Testis (tissue), 3 donors: Measurements from ENCODE around the gene RNMT. TPM values are rescaled to one million over a fixed set of nuclear protein-coding genes. Genes with fewer than 3 reads are reported as not detected.

Experiments
- DNase-seq: peaks from one replicate; pipeline ENCODE4 v3.0.0-alpha.2; 2019
- H3K27ac ChIP-seq, 2 donors: fragments of 200-600 bp; sonication (generic); one replicate each; pipeline ENCODE4 v1.5.1; 2019
- H3K27me3 ChIP-seq: fragments of 200-600 bp; sonication (generic); one replicate; pipeline ENCODE4 v1.5.1; 2019
- H3K36me3 ChIP-seq: fragments of 200-600 bp; sonication (generic); one replicate; pipeline ENCODE4 v1.5.1; 2017; ENCODE audit warnings: low read depth; ENCODE audit errors: missing control alignments
- H3K4me1 ChIP-seq: fragments of 200-600 bp; sonication (generic); one replicate; pipeline ENCODE4 v1.5.1; 2019
- H3K4me3 ChIP-seq, 2 donors: fragments of 200-600 bp; sonication (generic); one replicate each; pipeline ENCODE4 v1.5.1; 2017 to 2019
- H3K9me3 ChIP-seq: fragments of 200-600 bp; sonication (generic); one replicate; pipeline ENCODE4 v1.5.1; 2017
- POLR2A ChIP-seq: fragments of 450-650 bp; IDR thresholded peaks from one replicate; pipeline ENCODE4 v1.6.1; 2017; ENCODE audit warnings: antibody characterized with exemption, mild to moderate bottlenecking, moderate library complexity
- WGBS, 2 donors: methylation state at CpG; one replicate each; pipeline ENCODE4 v1.1.5; 2018; 5-methylcytosine and 5-hydroxymethylcytosine counted together
- intact Hi-C: fragments of 100-400 bp; cut with DNase I; formaldehyde crosslinking; loops from one replicate; pipeline ENCODE4 v1.15.1; 2023; ENCODE audit warnings: low total_unique reads
- polyA plus RNA-seq: library from polyadenylated mRNA; stranded (reverse); fragments of 350-450 nt; fragmentation: Illumina TruSeq; extraction: RNeasy Lipid Tissue Mini Kit (QIAGEN cat#74804); gene quantifications from one replicate; pipeline ENCODE4 v1.2.3, GENCODE V29; 2014; ENCODE audit warnings: low read depth, low replicate concordance; ENCODE audit not compliant: insufficient read depth
- total RNA-seq, 2 donors: library from RNA; depleted of rRNA; stranded (reverse); fragments of >200 nt; gene quantifications; one replicate each; pipeline ENCODE4 v1.2.3, GENCODE V29; 2016
- TF ChIP-seq, protein P1 (sequence below), 3 experiments: fragments of 450-650 bp in 2 of 3; fragments of 200-600 bp in 1 of 3; sonication (generic) in 1 of 3; IDR thresholded peaks; one replicate each; pipeline ENCODE4 v1.5.1; 2016 to 2019; ENCODE audit warnings: antibody characterized with exemption in 3 of 3, mild to moderate bottlenecking in 2 of 3, moderate library complexity in 1 of 3

Gene RNMT
- total and polyA plus RNA-seq, 3 donors from 2014 or later = 30.5 to 31.3 (median 30.9) TPM

DNA sequence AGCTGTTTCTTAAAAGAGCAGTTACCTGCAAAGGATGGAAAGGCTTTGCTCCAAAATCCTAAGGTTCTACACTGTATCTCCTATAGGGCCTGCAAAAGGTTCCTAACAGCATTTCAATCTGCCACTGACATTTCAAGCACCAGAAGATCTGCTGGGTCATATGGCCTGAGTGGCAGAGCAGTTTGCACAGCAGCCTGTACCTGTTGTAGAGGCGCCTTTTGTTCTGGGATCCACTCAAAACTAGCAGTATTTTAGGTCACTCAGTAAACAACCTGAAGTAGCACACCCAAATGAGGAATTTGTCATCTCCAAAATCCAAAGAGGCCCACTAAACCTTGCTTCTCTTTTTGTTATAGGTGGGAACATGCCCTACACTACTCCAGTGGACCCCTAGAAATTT, 6.3 kb upstream of the RNMT start:
- no peak overlapping the region for H3K4me3 ChIP-seq
- DNase-seq = no peak
- H3K36me3 ChIP-seq = no peaks in the 10 kb centered on the region
- TF ChIP-seq POLR2A = no peak
- TF ChIP-seq, protein P1, sequence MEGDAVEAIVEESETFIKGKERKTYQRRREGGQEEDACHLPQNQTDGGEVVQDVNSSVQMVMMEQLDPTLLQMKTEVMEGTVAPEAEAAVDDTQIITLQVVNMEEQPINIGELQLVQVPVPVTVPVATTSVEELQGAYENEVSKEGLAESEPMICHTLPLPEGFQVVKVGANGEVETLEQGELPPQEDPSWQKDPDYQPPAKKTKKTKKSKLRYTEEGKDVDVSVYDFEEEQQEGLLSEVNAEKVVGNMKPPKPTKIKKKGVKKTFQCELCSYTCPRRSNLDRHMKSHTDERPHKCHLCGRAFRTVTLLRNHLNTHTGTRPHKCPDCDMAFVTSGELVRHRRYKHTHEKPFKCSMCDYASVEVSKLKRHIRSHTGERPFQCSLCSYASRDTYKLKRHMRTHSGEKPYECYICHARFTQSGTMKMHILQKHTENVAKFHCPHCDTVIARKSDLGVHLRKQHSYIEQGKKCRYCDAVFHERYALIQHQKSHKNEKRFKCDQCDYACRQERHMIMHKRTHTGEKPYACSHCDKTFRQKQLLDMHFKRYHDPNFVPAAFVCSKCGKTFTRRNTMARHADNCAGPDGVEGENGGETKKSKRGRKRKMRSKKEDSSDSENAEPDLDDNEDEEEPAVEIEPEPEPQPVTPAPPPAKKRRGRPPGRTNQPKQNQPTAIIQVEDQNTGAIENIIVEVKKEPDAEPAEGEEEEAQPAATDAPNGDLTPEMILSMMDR (IDR thresholded peaks at IDR 0.05) = no peak
- WGBS, 2 donors = 95 to 100% methylated on average over 1 of the region's 1 CpG
- intact Hi-C loops = no loop called here
- H3K4me1 ChIP-seq = peaks cover 17% of the 10 kb centered on the region
- no peaks in the 10 kb centered on the region for H3K27me3 ChIP-seq
- no peak overlapping the region for H3K27ac ChIP-seq
- no peaks in the 10 kb centered on the region for H3K9me3 ChIP-seq

DNA sequence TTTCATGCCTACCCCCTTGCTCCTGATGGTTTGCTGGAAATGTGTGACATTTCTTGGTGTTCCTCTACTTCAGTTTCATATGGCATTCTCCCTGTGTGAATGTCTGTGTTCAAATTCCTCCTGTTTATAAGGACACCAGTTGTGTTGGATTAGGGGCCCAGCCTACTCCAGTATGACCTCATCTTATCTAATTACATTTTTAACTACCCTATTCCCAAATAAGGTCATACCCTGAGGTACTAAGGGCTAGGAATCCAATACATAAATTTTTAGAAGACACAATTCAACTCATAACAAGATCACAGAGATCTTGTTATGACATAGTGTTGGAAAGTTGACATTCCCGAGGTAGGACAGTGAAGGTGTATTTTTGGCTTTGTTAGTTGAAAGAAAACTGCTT, 5.6 kb upstream of the RNMT start:
- TF ChIP-seq POLR2A = no peak
- TF ChIP-seq, protein P1 (IDR thresholded peaks at IDR 0.05) = no peak
- DNase-seq = no peak
- H3K27ac ChIP-seq = no peak overlapping the region
- no peaks in the 10 kb centered on the region for H3K9me3 ChIP-seq
- peaks cover 17% of the 10 kb centered on the region for H3K4me1 ChIP-seq
- no peaks in the 10 kb centered on the region for H3K27me3 ChIP-seq
- 94 to 100% methylated on average over 1 of the region's 1 CpG for WGBS, 2 donors
- intact Hi-C loops = no loop called here
- H3K36me3 ChIP-seq = no peaks in the 10 kb centered on the region
- H3K4me3 ChIP-seq = no peak overlapping the region

DNA sequence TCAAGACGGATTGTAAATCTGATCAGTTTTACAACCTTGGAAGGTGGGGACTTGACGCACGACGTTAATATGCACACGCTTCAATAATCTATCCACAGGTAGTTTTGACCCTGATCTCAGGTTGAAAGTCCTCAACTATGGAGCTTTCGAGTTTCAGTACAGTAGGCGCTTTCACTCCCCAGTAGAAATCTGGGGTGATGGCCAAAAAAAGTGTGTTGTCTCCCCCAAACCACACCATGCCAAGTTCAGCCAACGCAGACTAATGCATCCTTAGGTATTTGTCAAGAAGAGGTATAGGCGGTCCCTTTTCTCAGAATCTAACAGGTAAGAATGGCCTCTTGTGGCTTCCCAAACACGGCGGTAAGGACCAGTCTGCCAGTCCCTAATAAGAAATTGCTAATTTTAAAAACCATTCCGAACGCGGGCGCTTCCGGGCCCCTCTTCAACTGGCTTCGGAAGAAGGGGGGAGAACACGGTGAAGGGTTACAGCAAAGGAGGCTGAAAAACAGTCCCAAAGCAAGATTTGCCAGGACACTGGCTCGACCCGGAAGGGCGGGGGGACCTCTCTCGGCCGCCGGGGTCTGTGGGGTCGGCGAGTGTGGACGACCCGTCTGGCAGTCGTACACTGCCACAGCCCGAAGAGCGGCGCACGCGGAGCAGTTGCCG, 774 bp upstream of the RNMT start:
- 2 to 3% methylated on average over 29 to 35 of the region's 35 CpGs for WGBS, 2 donors
- intact Hi-C loops = no loop called here

DNA sequence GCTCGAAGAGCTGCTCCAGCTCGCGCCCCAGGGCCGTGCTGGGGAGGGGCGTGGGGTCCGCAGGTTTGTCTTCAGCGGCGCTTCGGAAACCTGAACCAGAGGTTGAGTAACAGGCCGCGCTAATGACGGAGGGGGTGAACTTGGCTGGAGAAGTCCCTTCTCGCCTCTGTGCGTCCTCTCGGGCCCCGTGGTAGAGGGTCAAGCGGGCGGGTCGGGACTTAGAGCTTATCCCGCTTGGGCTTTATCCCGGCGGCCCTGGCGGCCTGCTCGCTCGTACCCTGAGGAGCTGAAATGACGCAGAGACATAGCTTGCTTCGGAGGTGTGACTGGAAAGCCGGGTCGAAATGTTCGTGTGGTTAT, 479 bp downstream of the RNMT start:
- 0 to 1% methylated on average over 11 to 30 of the region's 30 CpGs for WGBS, 2 donors
- H3K4me1 ChIP-seq = peaks cover 25% of the 10 kb centered on the region
- intact Hi-C loops = no loop called here
- peak overlapping the region; percentile 73 to 93 for H3K4me3 ChIP-seq
- H3K27me3 ChIP-seq = no peaks in the 10 kb centered on the region
- TF ChIP-seq, protein P1 (IDR thresholded peaks at IDR 0.05) = no peak
- TF ChIP-seq POLR2A = no peak
- H3K36me3 ChIP-seq = no peaks in the 10 kb centered on the region
- DNase-seq = peak; percentile 69
- no peaks in the 10 kb centered on the region for H3K9me3 ChIP-seq
- H3K27ac ChIP-seq = peak overlapping the region; percentile 91 to 93

More for the DNA sequence above, 774 bp upstream of the RNMT start:
- TF ChIP-seq POLR2A = no peak
- TF ChIP-seq, protein P1 (IDR thresholded peaks at IDR 0.05) = no peak
- peak overlapping the region; percentile 73 to 93 for H3K4me3 ChIP-seq
- H3K27me3 ChIP-seq = no peaks in the 10 kb centered on the region
- peak overlapping the region; percentile 91 to 93 for H3K27ac ChIP-seq
- DNase-seq = peak; percentile 26
- H3K36me3 ChIP-seq = no peaks in the 10 kb centered on the region
- H3K4me1 ChIP-seq = peaks cover 25% of the 10 kb centered on the region
- H3K9me3 ChIP-seq = no peaks in the 10 kb centered on the region

DNA sequence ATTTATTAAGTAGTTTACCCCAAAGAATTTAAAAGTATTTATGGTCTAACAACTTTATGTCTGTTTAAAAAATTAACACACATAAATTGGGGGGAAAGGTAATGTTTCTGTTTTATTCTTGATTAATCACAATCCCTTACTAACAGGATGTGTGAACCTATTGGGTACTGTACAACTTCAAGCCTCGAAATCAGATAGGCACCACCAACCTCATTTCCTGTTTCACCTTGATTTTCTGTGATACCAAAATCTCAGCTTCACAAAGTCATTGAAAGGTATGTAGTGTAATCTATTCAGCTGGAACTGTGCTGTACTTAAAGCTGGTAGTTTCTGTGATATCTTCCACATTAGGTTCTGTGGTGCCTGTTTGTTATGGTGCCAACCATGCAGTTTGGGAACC, 4.0 kb downstream of the RNMT start:
- TF ChIP-seq POLR2A = no peak
- TF ChIP-seq, protein P1 (IDR thresholded peaks at IDR 0.05) = no peak
- Histone ChIP-seq H3K27me3 (no peaks in the 10 kb centered on the region), H3K4me3 (no peak overlapping the region), H3K36me3 (no peaks in the 10 kb centered on the region), H3K9me3 (no peaks in the 10 kb centered on the region), H3K27ac (no peak overlapping the region), H3K4me1 (peaks cover 8% of the 10 kb centered on the region)
- 93 to 97% methylated on average over 1 of the region's 1 CpG for WGBS, 2 donors
- intact Hi-C loops = no loop called here
- no peak for DNase-seq
